Nephron progenitor cell (in vitro differentiated cells): ENCODE measurements around the gene CROT.

Source experiments
- DNase-seq: peaks from one replicate; pipeline ENCODE4 v3.0.0; 2021
- H3K27ac Mint-ChIP-seq: 2 replicates; pipeline ENCODE4 v1.8.0; 2021; ENCODE audit warnings: mild to moderate bottlenecking, moderate library complexity, mixed read lengths
- H3K27me3 Mint-ChIP-seq: 2 replicates; pipeline ENCODE4 v1.8.0; 2021; ENCODE audit warnings: mild to moderate bottlenecking, low read depth, mixed read lengths; ENCODE audit not compliant: poor library complexity
- H3K36me3 Mint-ChIP-seq: 2 replicates; pipeline ENCODE4 v1.8.0; 2021; ENCODE audit warnings: low read depth, mixed read lengths
- H3K4me1 Mint-ChIP-seq: 2 replicates; pipeline ENCODE4 v1.8.0; 2021; ENCODE audit warnings: mixed read lengths
- H3K4me3 Mint-ChIP-seq: 2 replicates; pipeline ENCODE4 v1.8.0; 2021; ENCODE audit warnings: mild to moderate bottlenecking, moderate library complexity, mixed read lengths
- H3K9me3 Mint-ChIP-seq: 2 replicates; pipeline ENCODE4 v1.8.0; 2021; ENCODE audit warnings: mild to moderate bottlenecking, moderate library complexity, mixed read lengths
- TF ChIP-seq, protein P1 (sequence below): fragments of 200-600 bp; sonication (generic); IDR thresholded peaks from 2 replicates; pipeline ENCODE4 v1.5.0; 2021; ENCODE audit warnings: antibody characterized with exemption

The CROT gene

DNA sequence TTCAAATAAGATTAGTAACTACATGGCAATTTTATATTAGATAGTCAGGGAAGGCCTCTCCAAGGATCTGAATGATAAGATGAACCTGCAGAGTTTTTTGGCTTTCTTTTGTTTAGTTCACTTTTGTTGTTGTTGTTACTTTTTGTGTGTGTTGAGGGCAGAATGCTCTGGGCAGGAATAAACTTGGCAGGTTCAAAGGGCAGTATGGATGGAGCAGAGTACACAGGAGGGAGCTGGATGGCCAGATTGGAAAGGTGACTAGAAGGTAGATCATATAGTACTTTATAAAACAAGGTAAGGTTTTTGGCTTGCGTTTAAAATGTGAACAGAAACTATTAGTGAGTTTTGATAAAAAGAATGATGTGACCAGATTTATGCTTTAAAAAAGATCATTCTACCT, 17.9 kb downstream of the CROT start:
- Mint-ChIP-seq H3K36me3 (peaks cover 34% of the 10 kb centered on the region), H3K27ac (no peak overlapping the region), H3K4me3 (no peak overlapping the region), H3K4me1 (no peaks in the 10 kb centered on the region), H3K9me3 (peaks cover 7% of the 10 kb centered on the region), H3K27me3 (no peaks in the 10 kb centered on the region)
- TF ChIP-seq, protein P1, sequence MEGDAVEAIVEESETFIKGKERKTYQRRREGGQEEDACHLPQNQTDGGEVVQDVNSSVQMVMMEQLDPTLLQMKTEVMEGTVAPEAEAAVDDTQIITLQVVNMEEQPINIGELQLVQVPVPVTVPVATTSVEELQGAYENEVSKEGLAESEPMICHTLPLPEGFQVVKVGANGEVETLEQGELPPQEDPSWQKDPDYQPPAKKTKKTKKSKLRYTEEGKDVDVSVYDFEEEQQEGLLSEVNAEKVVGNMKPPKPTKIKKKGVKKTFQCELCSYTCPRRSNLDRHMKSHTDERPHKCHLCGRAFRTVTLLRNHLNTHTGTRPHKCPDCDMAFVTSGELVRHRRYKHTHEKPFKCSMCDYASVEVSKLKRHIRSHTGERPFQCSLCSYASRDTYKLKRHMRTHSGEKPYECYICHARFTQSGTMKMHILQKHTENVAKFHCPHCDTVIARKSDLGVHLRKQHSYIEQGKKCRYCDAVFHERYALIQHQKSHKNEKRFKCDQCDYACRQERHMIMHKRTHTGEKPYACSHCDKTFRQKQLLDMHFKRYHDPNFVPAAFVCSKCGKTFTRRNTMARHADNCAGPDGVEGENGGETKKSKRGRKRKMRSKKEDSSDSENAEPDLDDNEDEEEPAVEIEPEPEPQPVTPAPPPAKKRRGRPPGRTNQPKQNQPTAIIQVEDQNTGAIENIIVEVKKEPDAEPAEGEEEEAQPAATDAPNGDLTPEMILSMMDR: no peak
- no peak for DNase-seq

DNA sequence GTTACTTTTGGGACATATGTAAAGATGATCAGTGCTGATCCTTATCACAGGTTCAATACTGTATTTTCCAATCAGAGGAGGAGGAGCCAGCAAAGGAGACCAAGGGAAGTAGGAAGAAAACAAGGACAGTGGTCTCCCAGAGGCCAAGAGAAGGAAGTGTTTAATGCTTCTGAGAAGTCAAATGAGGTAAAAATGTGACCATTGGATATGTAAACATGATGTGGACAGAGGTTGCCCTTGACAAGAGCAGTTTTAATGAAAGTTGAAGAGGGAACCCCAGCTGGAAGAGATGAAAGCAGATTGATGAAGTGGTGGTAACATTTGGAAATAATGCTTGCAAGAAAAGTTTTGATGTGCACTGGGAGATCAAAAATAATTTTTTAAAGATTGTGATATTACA, 18.8 kb downstream of the CROT start:
- Mint-ChIP-seq H3K4me1 (no peaks in the 10 kb centered on the region), H3K27me3 (no peaks in the 10 kb centered on the region), H3K36me3 (peaks cover 29% of the 10 kb centered on the region), H3K4me3 (no peak overlapping the region), H3K27ac (no peak overlapping the region), H3K9me3 (no peaks in the 10 kb centered on the region)
- TF ChIP-seq, protein P1: no peak
- DNase-seq: no peak

DNA sequence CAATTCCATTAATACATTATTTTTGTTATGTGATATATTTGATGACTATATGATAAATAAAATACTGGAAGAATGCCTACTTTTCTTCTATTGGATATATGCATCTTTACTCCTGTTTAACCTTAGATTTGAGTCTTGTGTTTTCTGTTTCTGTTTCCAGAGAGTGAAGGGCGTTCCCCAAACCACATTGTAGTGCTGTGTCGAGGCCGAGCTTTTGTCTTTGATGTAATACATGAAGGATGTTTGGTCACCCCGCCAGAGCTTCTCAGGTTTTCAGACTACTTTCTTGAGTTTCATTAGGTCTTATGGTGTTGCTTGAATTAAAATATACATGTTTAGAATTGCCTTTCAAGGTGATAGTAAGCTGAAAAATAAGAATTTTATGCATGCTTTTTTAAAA, 23.8 kb downstream of the CROT start:
- TF ChIP-seq, protein P1: no peak
- no peaks in the 10 kb centered on the region for H3K4me1 Mint-ChIP-seq
- no peak overlapping the region for H3K4me3 Mint-ChIP-seq
- H3K36me3 Mint-ChIP-seq: peaks cover 35% of the 10 kb centered on the region
- DNase-seq: no peak
- H3K27me3 Mint-ChIP-seq: no peaks in the 10 kb centered on the region
- no peaks in the 10 kb centered on the region for H3K9me3 Mint-ChIP-seq
- no peak overlapping the region for H3K27ac Mint-ChIP-seq

DNA sequence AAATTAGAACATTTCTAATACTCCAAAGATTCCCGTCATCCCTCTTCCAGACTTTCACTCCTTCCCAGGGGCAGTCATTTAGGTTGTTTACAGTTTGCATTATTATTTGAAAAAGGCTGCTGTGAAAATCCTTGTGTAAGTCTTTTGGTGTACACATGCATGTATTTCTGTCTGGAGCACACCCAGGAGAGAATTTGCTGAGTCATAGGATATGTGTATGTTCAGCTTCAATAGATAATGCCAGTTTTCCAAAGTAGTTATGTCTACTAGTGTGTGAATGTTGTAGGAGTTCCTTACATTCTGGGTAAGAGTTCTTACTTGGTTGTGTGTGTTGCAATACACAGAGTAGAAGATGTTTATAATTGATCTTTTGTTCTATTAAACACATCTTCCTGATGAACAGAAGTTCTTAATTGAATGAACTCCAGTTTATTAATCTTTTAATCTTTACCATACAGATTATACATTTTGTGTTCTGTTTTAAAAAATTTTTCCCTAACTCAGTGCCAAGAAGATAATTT, 25.3 kb downstream of the CROT start:
- TF ChIP-seq, protein P1: no peak
- Mint-ChIP-seq H3K4me1 (no peaks in the 10 kb centered on the region), H3K4me3 (no peak overlapping the region), H3K36me3 (peaks cover 35% of the 10 kb centered on the region), H3K27me3 (no peaks in the 10 kb centered on the region), H3K9me3 (no peaks in the 10 kb centered on the region), H3K27ac (no peak overlapping the region)
- no peak for DNase-seq

DNA sequence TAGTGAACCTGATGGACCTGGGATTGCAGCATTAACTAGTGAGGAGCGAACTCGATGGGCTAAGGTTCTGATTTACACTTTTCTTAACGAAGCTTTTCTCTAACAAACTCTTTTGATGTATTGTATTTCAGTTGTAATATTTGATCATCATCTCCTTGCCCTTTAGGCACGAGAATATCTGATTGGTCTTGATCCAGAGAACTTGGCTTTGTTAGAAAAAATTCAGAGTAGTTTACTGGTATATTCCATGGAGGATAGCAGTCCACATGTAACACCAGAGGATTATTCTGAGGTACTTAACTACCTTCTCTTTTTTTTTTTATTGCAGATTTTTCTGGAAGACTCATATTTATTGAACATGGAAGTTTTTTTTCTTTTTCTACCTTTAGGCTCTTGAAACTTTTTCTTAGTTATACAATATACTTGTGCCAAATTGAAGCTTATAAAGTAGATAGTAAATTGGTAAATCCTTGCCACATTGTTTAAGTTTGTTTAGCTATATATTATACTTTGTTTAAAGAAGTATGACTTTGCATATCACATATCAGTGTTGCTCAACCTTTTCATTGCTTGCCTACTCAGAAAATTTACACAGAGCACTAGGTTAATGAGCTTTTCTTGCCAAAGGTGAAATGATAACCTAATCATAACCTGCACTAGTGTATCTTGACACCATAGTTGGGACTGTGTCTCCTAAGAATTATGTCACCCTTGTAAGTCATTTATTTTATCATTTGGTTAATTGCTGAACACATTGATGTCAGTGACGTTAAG, 30.4 kb downstream of the CROT start:
- DNase-seq: no peak
- Mint-ChIP-seq H3K27ac (no peak overlapping the region), H3K36me3 (peaks cover 28% of the 10 kb centered on the region), H3K4me1 (peaks cover 7% of the 10 kb centered on the region), H3K27me3 (no peaks in the 10 kb centered on the region), H3K9me3 (no peaks in the 10 kb centered on the region), H3K4me3 (no peak overlapping the region)
- TF ChIP-seq, protein P1: no peak

DNA sequence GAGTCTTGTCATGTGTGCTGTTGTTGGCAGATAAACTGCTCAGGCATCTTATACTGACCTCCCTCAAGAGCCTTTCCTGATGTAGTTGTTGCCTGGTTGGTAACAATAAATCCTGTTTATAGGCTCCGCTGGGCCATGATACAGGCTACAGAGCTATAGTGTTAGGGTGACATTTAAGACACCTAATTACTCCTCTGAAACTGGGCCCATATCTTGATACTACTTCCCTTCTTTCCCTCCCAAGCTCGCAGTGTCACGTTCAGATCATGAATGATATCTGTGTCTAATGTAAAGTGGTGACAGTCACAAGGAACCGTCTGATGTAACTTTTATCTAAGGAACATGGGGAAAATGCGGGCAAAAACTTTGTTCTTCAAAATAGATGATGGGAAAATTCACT, 35.4 kb downstream of the CROT start:
- Mint-ChIP-seq H3K36me3 (peaks cover 48% of the 10 kb centered on the region), H3K27ac (peak overlapping the region; percentile 68), H3K4me3 (no peak overlapping the region), H3K9me3 (peaks cover 19% of the 10 kb centered on the region), H3K27me3 (no peaks in the 10 kb centered on the region), H3K4me1 (peaks cover 13% of the 10 kb centered on the region)
- DNase-seq: peak; percentile 10
- TF ChIP-seq, protein P1: no peak
